ENCODE results near the gene OSGEP. TPM values are rescaled to one million over a fixed set of nuclear protein-coding genes. Genes with fewer than 3 reads are reported as not detected.

The OSGEP gene
- total and polyA plus RNA-seq, 2 of the 13 experiments (the other 11 are each of a cell fraction or from before 2014, with no cell fraction given) = 39.7 to 41.1 TPM

- no peak for TF ChIP-seq PCBP2 (optimal IDR thresholded peaks at IDR 0.05; ENCODE audit: low read depth, low read length, poor library complexity, severe bottlenecking)
- TF ChIP-seq HNF4A (CRISPR knock-in tag; IDR thresholded peaks at IDR 0.05) = no peak
- TF ChIP-seq PAXIP1 (CRISPR knock-in tag; conservative IDR thresholded peaks at IDR 0.05) = peak; percentile 65
- 0 out of 2 replicates have a peak, but pooled peaks have one; percentile 14 for TF ChIP-seq ZNF777 (CRISPR knock-in tag; IDR thresholded peaks at IDR 0.05)
- 0 out of 2 replicates have a peak, but pooled peaks have one; percentile 47 for TF ChIP-seq ATF6 (CRISPR knock-in tag; conservative IDR thresholded peaks at IDR 0.05)
- TF ChIP-seq TCF12 (IDR thresholded peaks at IDR 0.05) = no peak
- TF ChIP-seq TCF12 (CRISPR knock-in tag; IDR thresholded peaks at IDR 0.05) = no peak
- TF ChIP-seq ZNF276 (CRISPR knock-in tag; IDR thresholded peaks at IDR 0.05; ENCODE audit: low read depth) = no peak
- no peak for TF ChIP-seq PHB2 (IDR thresholded peaks at IDR 0.05; ENCODE audit: partially characterized antibody)
- TF ChIP-seq ARID3A (IDR thresholded peaks at IDR 0.05; ENCODE audit: low read depth, low read length) = 0 out of 2 replicates have a peak, but pooled peaks have one; percentile 24
- peak; percentile 100 for TF ChIP-seq MNT (IDR thresholded peaks at IDR 0.05)
- TF ChIP-seq ZFP62 (CRISPR knock-in tag; IDR thresholded peaks at IDR 0.05) = no peak
- peak; percentile 15; the same call in 1 of the 2 replicates for TF ChIP-seq ZNF460 (CRISPR knock-in tag; IDR thresholded peaks at IDR 0.05; ENCODE audit: borderline replicate concordance)
- TF ChIP-seq GRHL1 (CRISPR knock-in tag; conservative IDR thresholded peaks at IDR 0.05) = no peak
- TF ChIP-seq ZNF782 (CRISPR knock-in tag; IDR thresholded peaks at IDR 0.05; ENCODE audit: borderline replicate concordance) = peak; percentile 65
Measured at GRCh38 chr14:20454516-20455354, at the start of gene OSGEP, which contains the start of gene APEX1 (continued).
